HepG2 (cell line): ENCODE measurements around the gene HOXA7. TPM values are rescaled to one million over a fixed set of nuclear protein-coding genes. Genes with fewer than 3 reads are reported as not detected.

ENCODE experiments used
- CCDC6 ChIP-seq: sonication (generic); formaldehyde crosslinking; IDR thresholded peaks from 2 replicates; pipeline ENCODE4 v1.8.1; 2022; ENCODE audit warnings: mild to moderate bottlenecking, missing genetic modification reagents, moderate library complexity
- FUBP1 ChIP-seq: sonication (generic); formaldehyde crosslinking; IDR thresholded peaks from 2 replicates; pipeline ENCODE4 v1.5.1; 2020; ENCODE audit warnings: missing genetic modification reagents, mild to moderate bottlenecking, borderline replicate concordance
- MED8 ChIP-seq: sonication (generic); formaldehyde crosslinking; IDR thresholded peaks from 2 replicates; pipeline ENCODE4 v1.8.1; 2023; ENCODE audit warnings: mild to moderate bottlenecking, missing genetic modification reagents; ENCODE audit not compliant: insufficient replicate concordance
- NCOA1 ChIP-seq: sonication (generic); formaldehyde crosslinking; IDR thresholded peaks from 2 replicates; pipeline ENCODE4 v1.9.0; 2021; ENCODE audit warnings: missing genetic modification reagents
- TOE1 ChIP-seq: sonication (generic); formaldehyde crosslinking; IDR thresholded peaks from 2 replicates; pipeline ENCODE4 v1.4.0; 2020; ENCODE audit warnings: mild to moderate bottlenecking, missing genetic modification reagents
- XRCC5 ChIP-seq: fragments of 200-400 bp; formaldehyde crosslinking; optimal IDR thresholded peaks from 2 replicates; pipeline ENCODE3; 2017; ENCODE audit warnings: mild to moderate bottlenecking, low read length
- ZNF12 ChIP-seq: sonication (generic); formaldehyde crosslinking; IDR thresholded peaks from 2 replicates; pipeline ENCODE4 v1.5.0; 2020; ENCODE audit warnings: missing genetic modification reagents
- ZNF407 ChIP-seq: sonication (generic); formaldehyde crosslinking; IDR thresholded peaks from one replicate; pipeline ENCODE4 v1.5.1; 2020; ENCODE audit warnings: mild to moderate bottlenecking, missing genetic modification reagents; ENCODE audit errors: not compliant biosample characterization
- ZNF687 ChIP-seq: sonication (generic); formaldehyde crosslinking; IDR thresholded peaks from 2 replicates; pipeline ENCODE4 v1.5.1; 2020; ENCODE audit warnings: mild to moderate bottlenecking, missing genetic modification reagents, moderate library complexity
- ZNF784 ChIP-seq: sonication (generic); formaldehyde crosslinking; IDR thresholded peaks from 2 replicates; pipeline ENCODE4 v1.5.1; 2020; ENCODE audit warnings: missing genetic modification reagents, mild to moderate bottlenecking, borderline replicate concordance
- polyA plus RNA-seq, 8 experiments: library from polyadenylated mRNA; depleted of rRNA in 3 of 8; stranded (reverse) in 7 of 8; unstranded in 1 of 8; fragments of >200 nt; fragmentation: Illumina TruSeq in 4 of 8; extraction: Trizol in 4 of 8; gene quantifications; 2 replicates each; pipeline versions ENCODE4 v1.2.1 to v1.2.3, GENCODE V29; 2011 to 2016; ENCODE audit warnings: low read depth in 4 of 8, missing spikeins in 1 of 8, mixed read lengths in 1 of 8; ENCODE audit not compliant: insufficient read depth in 1 of 8
- total RNA-seq, 5 experiments: library from RNA; depleted of rRNA; stranded (reverse); fragments of >200 nt; fragmentation: Illumina TruSeq; extraction: Trizol; gene quantifications; 2 replicates each; pipeline ENCODE4 v1.2.3, GENCODE V29; 2016; ENCODE audit warnings: low read depth in 1 of 5

HOXA7 gene
- total and polyA plus RNA-seq, 2 of the 13 experiments (the other 11 are each of a cell fraction or from before 2014, with no cell fraction given), result 0.05 TPM; not detected in 1

GRCh38 chr7:27122077-27122910 lies 34.2 kb downstream of the HOXA7 start (continued):
- TF ChIP-seq FUBP1 (CRISPR knock-in tag) (no peak), ZNF687 (CRISPR knock-in tag) (peak; percentile 77), MED8 (peak; percentile 87), XRCC5 (no peak), NCOA1 (CRISPR knock-in tag) (no peak), ZNF784 (CRISPR knock-in tag) (no peak), CCDC6 (CRISPR knock-in tag) (peak; percentile 69; the same call in 1 of the 2 replicates), ZNF12 (CRISPR knock-in tag) (no peak), ZNF407 (CRISPR knock-in tag) (no peak), TOE1 (CRISPR knock-in tag) (no peak)
